A549 (cell line): ENCODE measurements around the gene SMIM28.
"Not testable (repeated sequence)": the region's sequence is repeated elsewhere in the genome, so short reads cannot be mapped to it uniquely, and the experiment has no call there.

ENCODE experiments used
- BHLHE40 ChIP-seq: IDR thresholded peaks from 2 replicates; pipeline ENCODE4 v1.6.1; 2012; ENCODE audit warnings: low read depth, low read length, inconsistent platforms
- CEBPB ChIP-seq, 2 experiments: fragments of >200 bp in 1 of 2; sonication (Bioruptor Twin) in 1 of 2; formaldehyde crosslinking in 1 of 2; IDR thresholded peaks; 2 replicates each; pipeline ENCODE4 v1.6.1; 2012 to 2016
- CTCF ChIP-seq: fragments of >200 bp; sonication (Bioruptor Twin); formaldehyde crosslinking; IDR thresholded peaks from 3 replicates; pipeline ENCODE4 v1.5.1; 2016
- EHMT2 ChIP-seq: fragments of 200-600 bp; sonication (generic); IDR thresholded peaks from 2 replicates; pipeline ENCODE4 v1.6.1; 2016; ENCODE audit warnings: antibody characterized with exemption, low read depth, mild to moderate bottlenecking, moderate library complexity
- HOXA7 ChIP-seq: fragments of 250-450 bp; sonication (Bioruptor Pico); IDR thresholded peaks from 2 replicates; pipeline ENCODE4 v1.5.0; 2020; ENCODE audit warnings: mild to moderate bottlenecking, moderate library complexity
- NFE2L2 ChIP-seq: fragments of 150-350 bp; conservative IDR thresholded peaks from 2 replicates; pipeline ENCODE4 v1.6.1; 2014; ENCODE audit warnings: low read length
- REST ChIP-seq: fragments of 200-600 bp; sonication (generic); IDR thresholded peaks from 2 replicates; pipeline ENCODE4 v1.6.1; 2016; ENCODE audit warnings: antibody characterized with exemption, mild to moderate bottlenecking, moderate library complexity
- TF ChIP-seq, protein P1 (sequence below): fragments of 450-650 bp; IDR thresholded peaks from 2 replicates; pipeline ENCODE4 v1.6.1; 2014; ENCODE audit warnings: antibody characterized with exemption
- TF ChIP-seq, protein P2 (sequence below): IDR thresholded peaks from 2 replicates; pipeline ENCODE4 v1.6.1; 2012

DNA sequence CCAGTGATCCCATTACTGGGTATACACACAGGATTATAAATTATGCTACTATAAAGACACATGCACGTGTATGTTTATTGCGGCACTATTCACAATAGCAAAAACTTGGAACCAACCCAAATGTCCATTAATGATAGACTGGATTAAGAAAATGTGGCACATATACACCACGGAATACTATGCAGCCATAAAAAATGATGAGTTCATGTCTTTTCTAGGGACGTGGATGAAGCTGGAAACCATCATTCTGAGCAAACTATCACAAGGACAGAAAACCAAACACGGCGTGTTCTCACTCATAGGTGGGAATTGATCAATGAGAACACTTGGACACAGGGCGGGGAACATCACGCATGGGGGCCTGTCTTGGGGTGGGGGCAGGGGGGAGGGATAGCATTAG is 9.0 kb upstream of the SMIM28 start:
- TF ChIP-seq REST; CTCF; NFE2L2; EHMT2; HOXA7; CEBPB (IDR thresholded peaks at IDR 0.05); BHLHE40: not testable (repeated sequence)
- TF ChIP-seq, protein P1, sequence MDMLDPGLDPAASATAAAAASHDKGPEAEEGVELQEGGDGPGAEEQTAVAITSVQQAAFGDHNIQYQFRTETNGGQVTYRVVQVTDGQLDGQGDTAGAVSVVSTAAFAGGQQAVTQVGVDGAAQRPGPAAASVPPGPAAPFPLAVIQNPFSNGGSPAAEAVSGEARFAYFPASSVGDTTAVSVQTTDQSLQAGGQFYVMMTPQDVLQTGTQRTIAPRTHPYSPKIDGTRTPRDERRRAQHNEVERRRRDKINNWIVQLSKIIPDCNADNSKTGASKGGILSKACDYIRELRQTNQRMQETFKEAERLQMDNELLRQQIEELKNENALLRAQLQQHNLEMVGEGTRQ = not testable (repeated sequence)
- TF ChIP-seq, protein P2, sequence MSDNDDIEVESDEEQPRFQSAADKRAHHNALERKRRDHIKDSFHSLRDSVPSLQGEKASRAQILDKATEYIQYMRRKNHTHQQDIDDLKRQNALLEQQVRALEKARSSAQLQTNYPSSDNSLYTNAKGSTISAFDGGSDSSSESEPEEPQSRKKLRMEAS = not testable (repeated sequence)
